UCSD-AML1 (cell line): ENCODE results near the gene UPF3A.
A peak's percentile ranks its signal among the peaks of the same experiment; 100 is the strongest.
"Not testable (repeated sequence)": the region's sequence is repeated elsewhere in the genome, so short reads cannot be mapped to it uniquely, and the experiment has no call there.

Experiments
- DNase-seq: peaks from one replicate; lab custom pipeline; 2025; ENCODE audit not compliant: unreplicated experiment; lab: John Stamatoyannopoulos, UW

The UPF3A gene

GRCh38 chr13:114263578-114263977 lies 17.8 kb upstream of the UPF3A start:
- no peak for DNase-seq

- not testable (repeated sequence) for DNase-seq
Observed at GRCh38 chr13:114264313-114264712, 17.1 kb upstream of the UPF3A start.

- DNase-seq, result no peak
Observed at GRCh38 chr13:114264886-114265611, 16.4 kb upstream of the UPF3A start.

- no peak for DNase-seq
Observed at GRCh38 chr13:114266241-114266640, 15.2 kb upstream of the UPF3A start.

- no peak for DNase-seq
Observed at GRCh38 chr13:114268344-114269280, 12.8 kb upstream of the UPF3A start.

- no peak for DNase-seq
Observed at GRCh38 chr13:114269281-114269770, 12.1 kb upstream of the UPF3A start.

- no peak for DNase-seq
Observed at GRCh38 chr13:114272977-114273376, 8.4 kb upstream of the UPF3A start.

- no peak for DNase-seq
Observed at GRCh38 chr13:114275304-114275703, 6.1 kb upstream of the UPF3A start.

- DNase-seq, result no peak
Observed at GRCh38 chr13:114279146-114279545, 2.3 kb upstream of the UPF3A start.

- no peak for DNase-seq
Observed at GRCh38 chr13:114279758-114280355, 1.5 kb upstream of the UPF3A start.

GRCh38 chr13:114282041-114282670 lies 755 bp downstream of the UPF3A start:
- DNase-seq, result peak; percentile 57

- no peak for DNase-seq
Observed at GRCh38 chr13:114283576-114283975, 2.2 kb downstream of the UPF3A start.

- DNase-seq, result no peak
Observed at GRCh38 chr13:114284680-114285079, 3.3 kb downstream of the UPF3A start.

GRCh38 chr13:114285166-114285808 lies 3.9 kb downstream of the UPF3A start:
- no peak for DNase-seq

GRCh38 chr13:114286808-114287207 lies 5.4 kb downstream of the UPF3A start:
- no peak for DNase-seq

GRCh38 chr13:114288157-114288591 lies 6.8 kb downstream of the UPF3A start:
- no peak for DNase-seq

GRCh38 chr13:114296448-114296847 lies 15.0 kb downstream of the UPF3A start:
- no peak for DNase-seq

GRCh38 chr13:114296902-114297301 lies 15.5 kb downstream of the UPF3A start:
- DNase-seq, result no peak

- DNase-seq, result no peak
Observed at GRCh38 chr13:114298866-114299265, 17.5 kb downstream of the UPF3A start.

- no peak for DNase-seq
Observed at GRCh38 chr13:114299604-114300305, 18.4 kb downstream of the UPF3A start.
